DLD1 (cell line): ENCODE results near the gene RAB35.

Source experiments
- in situ Hi-C: cut with HindIII; loops from 2 replicates; pipeline ENCODE4 v1.10.0; 2017; ENCODE audit warnings: low sequenced_read_pairs

The RAB35 gene

GRCh38 chr12:120109570-120110267 lies 6.8 kb downstream of the RAB35 start:
- in situ Hi-C loops = no loop called here

GRCh38 chr12:120106151-120106550 lies 10.4 kb downstream of the RAB35 start:
- in situ Hi-C loops = no loop called here

GRCh38 chr12:120103371-120103770 lies 13.2 kb downstream of the RAB35 start:
- in situ Hi-C loops = no loop called here

GRCh38 chr12:120103044-120103338 lies 13.6 kb downstream of the RAB35 start:
- in situ Hi-C loops = no loop called here

GRCh38 chr12:120102189-120103043 lies 14.1 kb downstream of the RAB35 start:
- in situ Hi-C loops = no loop called here

- in situ Hi-C loops = no loop called here
Observed at GRCh38 chr12:120101617-120102016, 14.9 kb downstream of the RAB35 start.

GRCh38 chr12:120101182-120101581 lies 15.4 kb downstream of the RAB35 start:
- in situ Hi-C loops = no loop called here

GRCh38 chr12:120100630-120101029 lies 15.9 kb downstream of the RAB35 start:
- in situ Hi-C loops = no loop called here

GRCh38 chr12:120099738-120100137 lies 16.8 kb downstream of the RAB35 start:
- in situ Hi-C loops = no loop called here

- in situ Hi-C loops = no loop called here
Observed at GRCh38 chr12:120098756-120099470, 17.6 kb downstream of the RAB35 start.

GRCh38 chr12:120096671-120097202 lies 19.8 kb downstream of the RAB35 start:
- in situ Hi-C loops = no loop called here

- in situ Hi-C loops = no loop called here
Observed at GRCh38 chr12:120095736-120096135, 20.8 kb downstream of the RAB35 start.

GRCh38 chr12:120095331-120095730 lies 21.2 kb downstream of the RAB35 start:
- in situ Hi-C loops = no loop called here

GRCh38 chr12:120094485-120094884 lies 22.1 kb downstream of the RAB35 start:
- in situ Hi-C loops = no loop called here

- in situ Hi-C loops = no loop called here
Observed at GRCh38 chr12:120093592-120094355, 22.8 kb downstream of the RAB35 start.

GRCh38 chr12:120093336-120093591 lies 23.3 kb downstream of the RAB35 start:
- in situ Hi-C loops = no loop called here

GRCh38 chr12:120092551-120093335 lies 23.8 kb downstream of the RAB35 start:
- in situ Hi-C loops = no loop called here

GRCh38 chr12:120091371-120092090 lies 25.0 kb downstream of the RAB35 start:
- in situ Hi-C loops = no loop called here

GRCh38 chr12:120090626-120091295 lies 25.8 kb downstream of the RAB35 start:
- in situ Hi-C loops = no loop called here
